Measurements from ENCODE around the gene ZMYND8.

DNA sequence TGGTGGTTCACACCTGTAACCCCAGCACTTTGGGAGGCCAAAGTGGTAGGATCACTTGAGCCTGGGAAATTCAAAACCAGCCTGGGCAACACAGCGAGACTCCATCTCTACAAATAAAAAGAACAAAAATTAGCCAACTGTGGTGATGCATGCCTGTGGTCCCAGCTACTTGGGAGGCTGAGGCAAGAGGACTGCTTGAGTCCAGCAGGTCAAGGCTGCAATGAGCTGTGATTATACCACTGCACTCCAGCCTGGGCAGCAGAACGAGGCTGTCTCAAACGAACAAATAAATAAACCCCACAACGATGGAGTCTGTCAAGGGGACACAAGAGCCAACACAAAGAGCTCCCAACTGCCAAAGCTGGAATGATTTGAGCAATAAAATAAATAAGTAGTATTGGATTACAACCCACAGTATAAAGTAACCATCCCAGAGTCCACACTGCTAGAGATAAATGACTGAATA is 13.5 kb downstream of the ZMYND8 start:
- TF ChIP-seq, protein P1, sequence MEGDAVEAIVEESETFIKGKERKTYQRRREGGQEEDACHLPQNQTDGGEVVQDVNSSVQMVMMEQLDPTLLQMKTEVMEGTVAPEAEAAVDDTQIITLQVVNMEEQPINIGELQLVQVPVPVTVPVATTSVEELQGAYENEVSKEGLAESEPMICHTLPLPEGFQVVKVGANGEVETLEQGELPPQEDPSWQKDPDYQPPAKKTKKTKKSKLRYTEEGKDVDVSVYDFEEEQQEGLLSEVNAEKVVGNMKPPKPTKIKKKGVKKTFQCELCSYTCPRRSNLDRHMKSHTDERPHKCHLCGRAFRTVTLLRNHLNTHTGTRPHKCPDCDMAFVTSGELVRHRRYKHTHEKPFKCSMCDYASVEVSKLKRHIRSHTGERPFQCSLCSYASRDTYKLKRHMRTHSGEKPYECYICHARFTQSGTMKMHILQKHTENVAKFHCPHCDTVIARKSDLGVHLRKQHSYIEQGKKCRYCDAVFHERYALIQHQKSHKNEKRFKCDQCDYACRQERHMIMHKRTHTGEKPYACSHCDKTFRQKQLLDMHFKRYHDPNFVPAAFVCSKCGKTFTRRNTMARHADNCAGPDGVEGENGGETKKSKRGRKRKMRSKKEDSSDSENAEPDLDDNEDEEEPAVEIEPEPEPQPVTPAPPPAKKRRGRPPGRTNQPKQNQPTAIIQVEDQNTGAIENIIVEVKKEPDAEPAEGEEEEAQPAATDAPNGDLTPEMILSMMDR (IDR thresholded peaks at IDR 0.05): no peak
- TF ChIP-seq, protein P2, sequence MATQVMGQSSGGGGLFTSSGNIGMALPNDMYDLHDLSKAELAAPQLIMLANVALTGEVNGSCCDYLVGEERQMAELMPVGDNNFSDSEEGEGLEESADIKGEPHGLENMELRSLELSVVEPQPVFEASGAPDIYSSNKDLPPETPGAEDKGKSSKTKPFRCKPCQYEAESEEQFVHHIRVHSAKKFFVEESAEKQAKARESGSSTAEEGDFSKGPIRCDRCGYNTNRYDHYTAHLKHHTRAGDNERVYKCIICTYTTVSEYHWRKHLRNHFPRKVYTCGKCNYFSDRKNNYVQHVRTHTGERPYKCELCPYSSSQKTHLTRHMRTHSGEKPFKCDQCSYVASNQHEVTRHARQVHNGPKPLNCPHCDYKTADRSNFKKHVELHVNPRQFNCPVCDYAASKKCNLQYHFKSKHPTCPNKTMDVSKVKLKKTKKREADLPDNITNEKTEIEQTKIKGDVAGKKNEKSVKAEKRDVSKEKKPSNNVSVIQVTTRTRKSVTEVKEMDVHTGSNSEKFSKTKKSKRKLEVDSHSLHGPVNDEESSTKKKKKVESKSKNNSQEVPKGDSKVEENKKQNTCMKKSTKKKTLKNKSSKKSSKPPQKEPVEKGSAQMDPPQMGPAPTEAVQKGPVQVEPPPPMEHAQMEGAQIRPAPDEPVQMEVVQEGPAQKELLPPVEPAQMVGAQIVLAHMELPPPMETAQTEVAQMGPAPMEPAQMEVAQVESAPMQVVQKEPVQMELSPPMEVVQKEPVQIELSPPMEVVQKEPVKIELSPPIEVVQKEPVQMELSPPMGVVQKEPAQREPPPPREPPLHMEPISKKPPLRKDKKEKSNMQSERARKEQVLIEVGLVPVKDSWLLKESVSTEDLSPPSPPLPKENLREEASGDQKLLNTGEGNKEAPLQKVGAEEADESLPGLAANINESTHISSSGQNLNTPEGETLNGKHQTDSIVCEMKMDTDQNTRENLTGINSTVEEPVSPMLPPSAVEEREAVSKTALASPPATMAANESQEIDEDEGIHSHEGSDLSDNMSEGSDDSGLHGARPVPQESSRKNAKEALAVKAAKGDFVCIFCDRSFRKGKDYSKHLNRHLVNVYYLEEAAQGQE (IDR thresholded peaks at IDR 0.05; ENCODE audit: insufficient read depth in 1 of 2, low read depth in 2 of 2, low read length in 1 of 2): no peak

Measured in Panc1 (cell line).